Measurements from ENCODE around the gene ASIC2. TPM values are rescaled to one million over a fixed set of nuclear protein-coding genes. Genes with fewer than 3 reads are reported as not detected.

Gene ASIC2
- total RNA-seq (2021; ENCODE audit: unreplicated experiment) (4.1 TPM), Bru-seq, nascent RNA (percentile 40 among the genes with signal in this experiment), BruChase-seq, experiment 1, labeled RNA remaining after a 2-hour chase (percentile 47 among the genes with signal in this experiment), BruChase-seq, experiment 2, labeled RNA remaining after a 6-hour chase (percentile 45 among the genes with signal in this experiment)
- 2.4 TPM for polyA plus RNA-seq (2012; ENCODE audit: insufficient read length)
- long read RNA-seq, partial matches to known transcripts, result 3 of 29 reads
- long read RNA-seq, other reads (novel, unspliced or antisense), result 22 of 29 reads

GRCh38 chr17:33292981-33293867 is at the start of gene ASIC2:
TSS of gene ASIC2 (minus strand) at chr17:33293295.
- no peak for DNase-seq (ENCODE audit: low read depth, low spot score)
- peak within 1 kb of the TSS; percentile 58 to 74 for H3K4me3 ChIP-seq (ENCODE audit: low read depth in 2 of 2, low read length in 2 of 2)
- H3K9me3 ChIP-seq (ENCODE audit: control insufficient read depth, insufficient read depth, low read depth, low read length), result no peaks in the 10 kb centered on the region
- H3K36me3 ChIP-seq (ENCODE audit: control insufficient read depth, insufficient read depth, low read length), result no peaks in the 10 kb centered on the region
- TF ChIP-seq CTCF (IDR thresholded peaks at IDR 0.05), result peak; percentile 14
- TF ChIP-seq REST (IDR thresholded peaks at IDR 0.05; ENCODE audit: insufficient read depth in 1 of 2, low read depth in 2 of 2, low read length in 1 of 2), result no peak
- no peak for TF ChIP-seq SIN3A (IDR thresholded peaks at IDR 0.05; ENCODE audit: borderline replicate concordance, insufficient read depth, low read depth, low read length)
- intact Hi-C loops (cut with micrococcal nuclease; ENCODE audit: unreplicated experiment), result loop anchor here (10.0 kb wide), 1 partner anchor 232 kb away; no protein-coding TSS in a partner anchor
- in situ Hi-C loops (cut with HindIII; ENCODE audit: low pct_unique_long_range_greater_than_20kb, low sequenced_read_pairs), result no loop called here
- H3K4me1 ChIP-seq (ENCODE audit: control insufficient read depth, insufficient read depth, low read length), result peaks cover 25% of the 10 kb centered on the region
- peak; percentile 84 for ATAC-seq
- POLR2A ChIA-PET, result interaction anchor here (0.7 kb wide), 1 partner anchor 438 kb away, joined by 7 read pairs; no protein-coding TSS in a partner anchor
- CTCF ChIA-PET, result interaction anchor here (0.6 to 1.3 kb wide), 7 partner anchors 86 to 1053 kb away, joined by 3 to 8 read pairs (median 5); no protein-coding TSS in a partner anchor
- H3K27me3 ChIP-seq (ENCODE audit: control insufficient read depth, insufficient read depth, low read length), result no peaks in the 10 kb centered on the region
- BruUV-seq (replicated peaks), result no TSS peak
- peak within 1 kb of the TSS; percentile 41; the same call in 1 of the 2 replicates for H3K27ac ChIP-seq (ENCODE audit: low read length)

DNA sequence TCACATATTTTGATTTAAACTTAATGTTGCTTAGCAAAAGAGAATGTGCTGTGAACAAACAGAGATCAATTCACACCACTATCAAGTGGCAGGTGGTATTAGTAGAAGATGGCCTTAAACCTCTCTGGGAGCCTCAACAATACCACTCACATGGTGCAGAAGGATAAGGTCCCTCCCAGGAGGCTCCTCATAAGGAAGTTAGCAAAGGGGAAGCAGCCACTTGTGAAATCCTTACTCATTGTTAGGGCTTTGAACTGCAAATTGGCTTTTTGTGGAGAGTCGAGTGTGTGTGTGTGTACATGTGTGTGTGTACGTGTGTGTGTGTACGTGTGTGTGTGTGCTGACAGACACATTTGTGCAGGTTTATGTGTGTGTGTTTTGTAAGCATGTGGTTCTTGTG is 48.9 kb upstream of the ASIC2 start:
- CTCF ChIA-PET, result no interaction called here
- H3K27ac ChIP-seq (ENCODE audit: low read length), result no peak overlapping the region

More for the DNA sequence above, 48.9 kb upstream of the ASIC2 start:
- Histone ChIP-seq H3K27me3 (ENCODE audit: control insufficient read depth, insufficient read depth, low read length) (peaks cover 31% of the 10 kb centered on the region), H3K9me3 (ENCODE audit: control insufficient read depth, insufficient read depth, low read depth, low read length) (no peaks in the 10 kb centered on the region), H3K4me3 (ENCODE audit: low read depth in 2 of 2, low read length in 2 of 2) (no peak overlapping the region), H3K36me3 (ENCODE audit: control insufficient read depth, insufficient read depth, low read length) (no peaks in the 10 kb centered on the region), H3K4me1 (ENCODE audit: control insufficient read depth, insufficient read depth, low read length) (no peaks in the 10 kb centered on the region)
- BruUV-seq (replicated peaks), result no TSS peak
- TF ChIP-seq REST (IDR thresholded peaks at IDR 0.05; ENCODE audit: insufficient read depth in 1 of 2, low read depth in 2 of 2, low read length in 1 of 2), result no peak
- TF ChIP-seq TCF7L2 (IDR thresholded peaks at IDR 0.05; ENCODE audit: low read depth, low read length), result no peak
- no peak for TF ChIP-seq POLR2AphosphoS5 (IDR thresholded peaks at IDR 0.05; ENCODE audit: low read depth, low read length)
- no peak for TF ChIP-seq SIN3A (IDR thresholded peaks at IDR 0.05; ENCODE audit: borderline replicate concordance, insufficient read depth, low read depth, low read length)
- no peak for TF ChIP-seq CTCF (IDR thresholded peaks at IDR 0.05)
- in situ Hi-C loops (cut with HindIII; ENCODE audit: low pct_unique_long_range_greater_than_20kb, low sequenced_read_pairs), result no loop called here
- POLR2A ChIA-PET, result no interaction called here
- ATAC-seq (no peak), DNase-seq (ENCODE audit: low read depth, low spot score) (no peak)
- intact Hi-C loops (cut with micrococcal nuclease; ENCODE audit: unreplicated experiment), result no loop called here

Data from Panc1 (cell line).